D341Med (cell line): ENCODE data around the gene HNRNPM.
"Not testable (repeated sequence)": the region's sequence is repeated elsewhere in the genome, so short reads cannot be mapped to it uniquely, and the experiment has no call there.

Source experiments
- DNase-seq: peaks from one replicate; pipeline ENCODE4 v3.0.0; 2012; ENCODE audit warnings: low spot score

HNRNPM gene

GRCh38 chr19:8511573-8512101 is 66.9 kb downstream of the HNRNPM start:
- DNase-seq = no peak

GRCh38 chr19:8512115-8512967 is 67.6 kb downstream of the HNRNPM start:
- DNase-seq = no peak

GRCh38 chr19:8513036-8513686 is 68.4 kb downstream of the HNRNPM start:
- no peak for DNase-seq

GRCh38 chr19:8513687-8514504 is 69.1 kb downstream of the HNRNPM start, which contains the start of gene ZNF414:
ZNF414 (minus strand) TSS chr19:8514167; CDS start chr19:8514046, 121 bp downstream.
- DNase-seq = peak; percentile 97

- DNase-seq = not testable (repeated sequence)
These were observed 69.8 kb downstream of the HNRNPM start for GRCh38 chr19:8514505-8515009.

- no peak for DNase-seq
These were observed 70.5 kb downstream of the HNRNPM start for GRCh38 chr19:8515317-8515716.

- DNase-seq = no peak
These were observed 73.0 kb downstream of the HNRNPM start for GRCh38 chr19:8517551-8518442.

GRCh38 chr19:8518536-8518935 is 73.8 kb downstream of the HNRNPM start:
- no peak for DNase-seq

GRCh38 chr19:8519388-8519787 is 74.6 kb downstream of the HNRNPM start:
- DNase-seq = no peak

- DNase-seq = no peak
These were observed 80.6 kb downstream of the HNRNPM start for GRCh38 chr19:8525401-8525684.

GRCh38 chr19:8526345-8527091 is 81.7 kb downstream of the HNRNPM start:
- DNase-seq = peak; percentile 90

GRCh38 chr19:8528500-8528899 is 83.7 kb downstream of the HNRNPM start:
- DNase-seq = no peak

GRCh38 chr19:8529369-8530006 is 84.7 kb downstream of the HNRNPM start:
- DNase-seq = no peak

GRCh38 chr19:8530061-8530679 is 85.4 kb downstream of the HNRNPM start:
- DNase-seq = no peak

GRCh38 chr19:8531470-8531869 is 86.7 kb downstream of the HNRNPM start:
- no peak for DNase-seq

- no peak for DNase-seq
These were observed 87.5 kb downstream of the HNRNPM start for GRCh38 chr19:8532225-8532624.

- DNase-seq = no peak
These were observed 91.5 kb downstream of the HNRNPM start for GRCh38 chr19:8536282-8536681.

GRCh38 chr19:8537099-8537498 is 92.3 kb downstream of the HNRNPM start:
- DNase-seq = no peak
